IMR-90 (cell line): ENCODE data around the gene STAT5A. TPM values are rescaled to one million over a fixed set of nuclear protein-coding genes. Genes with fewer than 3 reads are reported as not detected.
A peak's percentile ranks its signal among the peaks of the same experiment; 100 is the strongest.

Experiments used
- ATAC-seq: fragments of 200-7000 bp; cut with Tn5 transposase; 2 replicates; pipeline ENCODE4 v1.9.1; 2020; ENCODE audit warnings: low read depth, mild to moderate bottlenecking, moderate library complexity
- BruUV-seq: library from RNA; stranded (reverse); fragments of 400-500 nt; replicated peaks from 2 replicates; lab custom pipeline; 2021; lab: Mats Ljungman, UMichigan
- CTCF ChIA-PET: fragments of 300-600 bp; formaldehyde crosslinking; extraction: SDS; loops from one replicate; lab custom pipeline; 2021; ENCODE audit warnings: antibody characterized with exemption; lab: Yijun Ruan, JAX
- POLR2A ChIA-PET: fragments of 300-600 bp; sonication (Branson Sonifier 250); formaldehyde crosslinking; loops from one replicate; lab custom pipeline; 2022; ENCODE audit warnings: antibody characterized with exemption; ENCODE audit not compliant: unreplicated experiment; lab: Charles Lee
- DNase-seq: peaks from one replicate; pipeline ENCODE4 v3.0.0; 2013
- H2AFZ ChIP-seq: replicated peaks from 2 replicates; pipeline ENCODE3; 2013; ENCODE audit warnings: low read length, mild to moderate bottlenecking; ENCODE audit not compliant: poor library complexity
- H2AK5ac ChIP-seq: 2 replicates; pipeline ENCODE4 v1.6.1; 2013; ENCODE audit warnings: low read depth, low read length, inconsistent platforms
- H2AK9ac ChIP-seq: replicated peaks from 2 replicates; pipeline ENCODE3; 2013; ENCODE audit warnings: mild to moderate bottlenecking, low read depth, low read length, moderate library complexity; ENCODE audit not compliant: poor library complexity
- H2BK120ac ChIP-seq: 2 replicates; pipeline ENCODE4 v1.6.1; 2013; ENCODE audit warnings: low read depth, low read length, inconsistent platforms
- H2BK15ac ChIP-seq: 3 replicates; pipeline ENCODE4 v1.6.1; 2013; ENCODE audit warnings: low read depth, low read length, inconsistent platforms
- H2BK20ac ChIP-seq: 2 replicates; pipeline ENCODE4 v1.6.1; 2013; ENCODE audit warnings: low read depth, mild to moderate bottlenecking, inconsistent platforms, low read length, moderate library complexity
- H2BK5ac ChIP-seq: 2 replicates; pipeline ENCODE4 v1.6.1; 2013; ENCODE audit warnings: mild to moderate bottlenecking, low read depth, low read length, inconsistent platforms; ENCODE audit not compliant: poor library complexity, severe bottlenecking
- H3K14ac ChIP-seq: replicated peaks from 2 replicates; pipeline ENCODE4 v1.6.1; 2013; ENCODE audit warnings: low read depth, low read length, inconsistent platforms
- H3K18ac ChIP-seq: 2 replicates; pipeline ENCODE4 v1.6.1; 2013; ENCODE audit warnings: low read depth, low read length, control low read depth
- H3K23ac ChIP-seq: 2 replicates; pipeline ENCODE4 v1.6.1; 2013; ENCODE audit warnings: low read depth, low read length, inconsistent platforms
- H3K27ac ChIP-seq: 2 replicates; pipeline ENCODE4 v1.5.1; 2013; ENCODE audit warnings: mild to moderate bottlenecking, control low read depth, low read length; ENCODE audit not compliant: insufficient read depth
- H3K27me3 ChIP-seq: 2 replicates; pipeline ENCODE4 v1.6.1; 2013; ENCODE audit warnings: low read length; ENCODE audit not compliant: control insufficient read depth, insufficient read depth
- H3K36me3 ChIP-seq: 2 replicates; pipeline ENCODE4 v1.6.1; 2013; ENCODE audit warnings: low read length, mixed read lengths; ENCODE audit not compliant: control insufficient read depth, insufficient read depth
- H3K4ac ChIP-seq: 2 replicates; pipeline ENCODE4 v1.6.1; 2013; ENCODE audit warnings: low read depth, low read length, inconsistent platforms
- H3K4me1 ChIP-seq: 2 replicates; pipeline ENCODE4 v1.6.1; 2013; ENCODE audit warnings: low read length, mixed read lengths; ENCODE audit not compliant: control insufficient read depth, insufficient read depth
- H3K4me2 ChIP-seq: 2 replicates; pipeline ENCODE4 v1.6.1; 2013; ENCODE audit warnings: low read depth, mild to moderate bottlenecking, control low read depth, low read length, moderate library complexity
- H3K4me3 ChIP-seq: 2 replicates; pipeline ENCODE4 v1.5.1; 2013; ENCODE audit warnings: low read depth, mild to moderate bottlenecking, control low read depth, low read length, moderate library complexity; ENCODE audit not compliant: insufficient read depth
- H3K56ac ChIP-seq: 2 replicates; pipeline ENCODE4 v1.6.1; 2013; ENCODE audit warnings: low read length, inconsistent platforms; ENCODE audit not compliant: insufficient read depth; ENCODE audit errors: extremely low read depth
- H3K79me1 ChIP-seq, 2 experiments: 2 replicates each; pipeline ENCODE4 v1.6.1; 2013; ENCODE audit warnings: low read length in 2 of 2, inconsistent platforms in 1 of 2, low read depth in 1 of 2
- H3K9ac ChIP-seq: 2 replicates; pipeline ENCODE4 v1.6.1; 2013; ENCODE audit warnings: low read depth, low read length, control low read depth
- H3K9me1 ChIP-seq: 2 replicates; pipeline ENCODE4 v1.6.1; 2013; ENCODE audit warnings: low read length, inconsistent platforms; ENCODE audit not compliant: insufficient read depth
- H3K9me3 ChIP-seq: 2 replicates; pipeline ENCODE4 v1.6.1; 2013; ENCODE audit warnings: low read length; ENCODE audit not compliant: control insufficient read depth, insufficient read depth
- H4K20me1 ChIP-seq: 2 replicates; pipeline ENCODE4 v1.6.1; 2013; ENCODE audit warnings: low read length, inconsistent platforms; ENCODE audit not compliant: insufficient read depth
- H4K5ac ChIP-seq: 2 replicates; pipeline ENCODE4 v1.6.1; 2013; ENCODE audit warnings: mild to moderate bottlenecking, low read depth, low read length, control low read depth
- H4K8ac ChIP-seq, 2 experiments: 2 replicates each; pipeline ENCODE4 v1.6.1; 2013; ENCODE audit warnings: low read depth in 2 of 2, low read length in 2 of 2, control low read depth in 1 of 2, inconsistent platforms in 1 of 2
- H4K91ac ChIP-seq: 2 replicates; pipeline ENCODE4 v1.6.1; 2013; ENCODE audit warnings: low read depth, low read length, inconsistent platforms; ENCODE audit not compliant: insufficient read depth
- BHLHE40 ChIP-seq: fragments of 150-350 bp; IDR thresholded peaks from 2 replicates; pipeline ENCODE4 v1.6.1; 2016; ENCODE audit warnings: mild to moderate bottlenecking, low read depth, low read length
- SMC3 ChIP-seq: fragments of 150-350 bp; IDR thresholded peaks from 2 replicates; pipeline ENCODE4 v1.6.1; 2016; ENCODE audit warnings: low read depth, mild to moderate bottlenecking, antibody characterized with exemption, low read length, moderate library complexity
- WGBS, 2 experiments: methylation state at CpG; one replicate each; pipeline versions ENCODE4 v1.1.5 to v1.1.7; 2013; ENCODE audit warnings: missing lambda C conversion rate in 2 of 2; ENCODE audit not compliant: insufficient read length in 1 of 2; ENCODE audit errors: extremely low coverage in 2 of 2; 5-methylcytosine and 5-hydroxymethylcytosine counted together
- dilution Hi-C: fragments of 300-500 bp; cut with HindIII; formaldehyde crosslinking; loops from one replicate; pipeline ENCODE4 v1.14.3; 2018; ENCODE audit warnings: low sequenced_read_pairs; ENCODE audit not compliant: unreplicated experiment
- in situ Hi-C: fragments of 300-500 bp; cut with MboI; formaldehyde crosslinking; loops from 3 replicates; pipeline ENCODE4 v1.14.3; 2019; ENCODE audit warnings: low sequenced_read_pairs, inconsistent platforms, mixed read lengths
- intact Hi-C: fragments of 100-400 bp; cut with micrococcal nuclease; formaldehyde crosslinking; loops from 2 replicates; pipeline ENCODE4 v1.10.0; 2022
- polyA plus RNA-seq, 3 experiments: library from polyadenylated mRNA; depleted of rRNA; stranded (reverse); fragments of >200 nt; gene quantifications; 2 replicates each; pipeline ENCODE4 v1.2.3, GENCODE V29; 2012; ENCODE audit warnings: low replicate concordance in 1 of 3
- total RNA-seq: library from RNA; depleted of rRNA; stranded (reverse); fragments of >200 nt; gene quantifications from 2 replicates; pipeline ENCODE4 v1.2.3, GENCODE V29; 2012

The STAT5A gene
- total and polyA plus RNA-seq, 2 of the 4 experiments (the other 2 are of a cell fraction) = 1.3 to 1.4 TPM

GRCh38 chr17:42249681-42250446 is 38.4 kb upstream of the STAT5A start:
- H4K8ac ChIP-seq = no peak overlapping the region
- no peak overlapping the region for H2AK5ac ChIP-seq
- H4K20me1 ChIP-seq = peaks cover 37% of the 10 kb centered on the region
- no peak for TF ChIP-seq BHLHE40
- TF ChIP-seq SMC3 = no peak
- ATAC-seq (no peak), DNase-seq (no peak)
- H3K27ac ChIP-seq = no peak overlapping the region
- H2AK9ac ChIP-seq = no peak overlapping the region
- BruUV-seq = no TSS peak
- intact Hi-C loops = no loop called here
- ChIA-PET POLR2A (no interaction called here), CTCF (interaction anchor here (1.5 kb wide), 1 partner anchor 28 kb away, joined by 5 read pairs; no protein-coding TSS in a partner anchor)
- H3K27me3 ChIP-seq = no peaks in the 10 kb centered on the region
- dilution Hi-C loops = no loop called here
- H3K56ac ChIP-seq = no peak overlapping the region
- H3K9me3 ChIP-seq = peaks cover 2% of the 10 kb centered on the region; the same call in 1 of the 2 replicates
- H3K23ac ChIP-seq = peak overlapping the region; percentile 3; the same call in 1 of the 2 replicates
- H3K9ac ChIP-seq = no peak overlapping the region
- no peak overlapping the region for H4K5ac ChIP-seq
- H3K4me1 ChIP-seq = peaks cover 2% of the 10 kb centered on the region; the same call in 1 of the 2 replicates
- H3K18ac ChIP-seq = no peak overlapping the region
- in situ Hi-C loops = no loop called here
- no peak overlapping the region for H3K4me2 ChIP-seq
- no CpG with 5 or more reads among the region's 14 CpGs for WGBS, 2 experiments
- no peak overlapping the region for H2BK120ac ChIP-seq
- H3K36me3 ChIP-seq = no peaks in the 10 kb centered on the region
- H2BK5ac ChIP-seq = no peak overlapping the region
- peaks cover 3% of the 10 kb centered on the region; the same call in 1 of the 2 replicates for H3K9me1 ChIP-seq
- H4K91ac ChIP-seq = no peak overlapping the region
- no peak overlapping the region for H3K4me3 ChIP-seq
- no peak overlapping the region for H2BK15ac ChIP-seq
- H2BK20ac ChIP-seq = no peak overlapping the region
- H3K14ac ChIP-seq = no peak overlapping the region
- H3K4ac ChIP-seq = no peak overlapping the region
- H3K79me1 ChIP-seq = peaks cover 27 to 64% of the 10 kb centered on the region in 2 experiments
- H2AFZ ChIP-seq = no peak overlapping the region
